H1 (cell line): ENCODE measurements around the gene PLAC9. TPM values are rescaled to one million over a fixed set of nuclear protein-coding genes. Genes with fewer than 3 reads are reported as not detected.

Experiments
- CHD1 ChIP-seq: IDR thresholded peaks from 2 replicates; pipeline ENCODE4 v1.6.1; 2012; ENCODE audit warnings: low read depth, low read length, improper control_type of control experiment
- CHD7 ChIP-seq: fragments of 300-600 bp; sonication (generic); IDR thresholded peaks from 2 replicates; pipeline ENCODE4 v1.7.1; 2012; ENCODE audit warnings: low read length, moderate library complexity, mild to moderate bottlenecking, inconsistent platforms; ENCODE audit not compliant: insufficient replicate concordance
- FOSL1 ChIP-seq: IDR thresholded peaks from 2 replicates; pipeline ENCODE4 v1.6.1; 2011; ENCODE audit warnings: mild to moderate bottlenecking, low read depth, low read length, moderate library complexity; ENCODE audit not compliant: insufficient read depth
- SP2 ChIP-seq: IDR thresholded peaks from 2 replicates; pipeline ENCODE4 v1.6.1; 2012; ENCODE audit warnings: mild to moderate bottlenecking, low read length, inconsistent platforms
- TCF12 ChIP-seq: IDR thresholded peaks from 2 replicates; pipeline ENCODE4 v1.6.1; 2011; ENCODE audit warnings: low read depth, mild to moderate bottlenecking, low read length
- polyA plus RNA-seq, 7 experiments: library from polyadenylated mRNA; depleted of rRNA in 3 of 7; stranded (reverse) in 5 of 7; unstranded in 2 of 7; fragments of >200 nt in 5 of 7; fragments of 200-250 nt in 2 of 7; gene quantifications; 1 replicate in 5 of 7; 2 replicates in 1 of 7; 4 replicates in 1 of 7; pipeline versions ENCODE4 v1.2.1 to v1.2.3, GENCODE V29; 2011 to 2013; ENCODE audit warnings: missing spikeins in 2 of 7, mixed read lengths in 2 of 7
- total RNA-seq: library from RNA; stranded (reverse); fragmentation: NEBNext Ultra II Directional; extraction: Animal tissue kit (Norgen Biotek cat#: 25700); gene quantifications from 2 replicates; pipeline ENCODE4 v1.2.1, GENCODE V29; 2021

The PLAC9 gene
- total and polyA plus RNA-seq, 2 of the 8 experiments (the other 6 are each of a cell fraction or from before 2014, with no cell fraction given) = 8.4 to 16.7 TPM

GRCh38 chr10:80173466-80173865 is 40.9 kb downstream of the PLAC9 start (continued):
- no peak for TF ChIP-seq CHD7
- TF ChIP-seq FOSL1 = no peak
- no peak for TF ChIP-seq CHD1
- no peak for TF ChIP-seq TCF12
- no peak for TF ChIP-seq SP2
